H9 (cell line): ENCODE data around the gene OOSP3. TPM values are rescaled to one million over a fixed set of nuclear protein-coding genes. Genes with fewer than 3 reads are reported as not detected.

Experiments
- DNase-seq: peaks from one replicate; pipeline ENCODE4 v3.0.0-alpha.2; 2017
- H2AFZ ChIP-seq: one replicate; pipeline ENCODE4 v1.6.1; 2013; ENCODE audit warnings: mild to moderate bottlenecking, low read length, control low read depth, moderate library complexity
- H2AK5ac ChIP-seq: 2 replicates; pipeline ENCODE4 v1.6.1; 2013; ENCODE audit warnings: low read length, control low read depth, mixed read lengths; ENCODE audit not compliant: insufficient read length
- H2BK120ac ChIP-seq: one replicate; pipeline ENCODE4 v1.6.1; 2013; ENCODE audit warnings: low read depth, mild to moderate bottlenecking, low read length, control low read depth, inconsistent platforms; ENCODE audit not compliant: poor library complexity, severe bottlenecking
- H2BK12ac ChIP-seq: 2 replicates; pipeline ENCODE4 v1.6.1; 2013; ENCODE audit warnings: low read length, control low read depth, mixed read lengths, low read depth; ENCODE audit not compliant: insufficient read length
- H2BK15ac ChIP-seq: 2 replicates; pipeline ENCODE4 v1.6.1; 2013; ENCODE audit warnings: low read depth, low read length, control low read depth
- H2BK20ac ChIP-seq: one replicate; pipeline ENCODE4 v1.6.1; 2013; ENCODE audit warnings: low read depth, mild to moderate bottlenecking, low read length, control low read depth, inconsistent platforms; ENCODE audit not compliant: poor library complexity, severe bottlenecking
- H2BK5ac ChIP-seq: 2 replicates; pipeline ENCODE4 v1.6.1; 2013; ENCODE audit warnings: low read length, control low read depth, mixed read lengths; ENCODE audit not compliant: insufficient read length
- H3K14ac ChIP-seq: 2 replicates; pipeline ENCODE4 v1.6.1; 2013; ENCODE audit warnings: low read length, control low read depth; ENCODE audit not compliant: insufficient read depth
- H3K18ac ChIP-seq: 2 replicates; pipeline ENCODE4 v1.6.1; 2013; ENCODE audit warnings: low read depth, mild to moderate bottlenecking, mixed read lengths, low read length, control low read depth; ENCODE audit not compliant: insufficient read length
- H3K23ac ChIP-seq: 2 replicates; pipeline ENCODE4 v1.6.1; 2013; ENCODE audit warnings: low read length, control low read depth, mixed read lengths, low read depth; ENCODE audit not compliant: insufficient read length
- H3K23me2 ChIP-seq: 2 replicates; pipeline ENCODE4 v1.6.1; 2013; ENCODE audit warnings: low read depth, mild to moderate bottlenecking, mixed read lengths, low read length, control low read depth; ENCODE audit not compliant: insufficient read length, poor library complexity, severe bottlenecking
- H3K27ac ChIP-seq: 2 replicates; pipeline ENCODE4 v1.5.1; 2013; ENCODE audit warnings: low read length, control low read depth, mixed read lengths, low read depth; ENCODE audit not compliant: insufficient read length
- H3K27me3 ChIP-seq: 2 replicates; pipeline ENCODE4 v1.6.1; 2013; ENCODE audit warnings: low read length, control low read depth, inconsistent platforms; ENCODE audit not compliant: insufficient read depth
- H3K4ac ChIP-seq: 2 replicates; pipeline ENCODE4 v1.6.1; 2013; ENCODE audit warnings: low read depth, mild to moderate bottlenecking, control low read depth, inconsistent platforms, low read length, moderate library complexity
- H3K4me1 ChIP-seq: 2 replicates; pipeline ENCODE4 v1.6.1; 2013; ENCODE audit warnings: low read length, control low read depth, inconsistent platforms; ENCODE audit not compliant: insufficient read depth
- H3K4me2 ChIP-seq: 2 replicates; pipeline ENCODE4 v1.6.1; 2013; ENCODE audit warnings: low read length, control low read depth, mixed read lengths; ENCODE audit not compliant: insufficient read length, insufficient read depth
- H3K56ac ChIP-seq: 2 replicates; pipeline ENCODE4 v1.6.1; 2013; ENCODE audit warnings: low read depth, mild to moderate bottlenecking, mixed read lengths, low read length, control low read depth; ENCODE audit not compliant: insufficient read length
- H3K79me1 ChIP-seq: 2 replicates; pipeline ENCODE4 v1.6.1; 2013; ENCODE audit warnings: low read depth, mild to moderate bottlenecking, moderate library complexity, low read length, control low read depth, inconsistent platforms; ENCODE audit not compliant: insufficient read depth, poor library complexity, severe bottlenecking
- H3K79me2 ChIP-seq: 2 replicates; pipeline ENCODE4 v1.6.1; 2013; ENCODE audit warnings: low read length, control low read depth, inconsistent platforms; ENCODE audit not compliant: insufficient read depth
- H3K9ac ChIP-seq: 2 replicates; pipeline ENCODE4 v1.6.1; 2013; ENCODE audit warnings: low read length, control low read depth, mixed read lengths; ENCODE audit not compliant: insufficient read length; ENCODE audit errors: extremely low read depth
- H3K9me3 ChIP-seq: one replicate; pipeline ENCODE4 v1.6.1; 2013; ENCODE audit warnings: low read depth, low read length, inconsistent platforms; ENCODE audit not compliant: control insufficient read depth
- H3T11ph ChIP-seq: one replicate; pipeline ENCODE4 v1.6.1; 2013; ENCODE audit warnings: mild to moderate bottlenecking, low read length, control low read depth, inconsistent platforms
- H4K20me1 ChIP-seq: one replicate; pipeline ENCODE4 v1.6.1; 2013; ENCODE audit not compliant: control insufficient read depth, insufficient read length, insufficient read depth
- H4K5ac ChIP-seq: 2 replicates; pipeline ENCODE4 v1.6.1; 2013; ENCODE audit warnings: low read depth, mild to moderate bottlenecking, mixed read lengths, low read length, control low read depth; ENCODE audit not compliant: insufficient read length
- H4K8ac ChIP-seq: replicated peaks from 2 replicates; pipeline ENCODE4 v1.6.1; 2013; ENCODE audit warnings: low read length, control low read depth, mixed read lengths, low read depth; ENCODE audit not compliant: insufficient read length
- H4K91ac ChIP-seq: 2 replicates; pipeline ENCODE4 v1.6.1; 2013; ENCODE audit warnings: low read depth, mild to moderate bottlenecking, moderate library complexity, mixed read lengths, low read length, control low read depth; ENCODE audit not compliant: insufficient read length
- H3K27ac Mint-ChIP-seq, 3 experiments: 2 replicates in 2 of 3; 3 replicates in 1 of 3; pipeline ENCODE4 v1.8.0; 2020 to 2021; ENCODE audit warnings: mixed read lengths in 3 of 3, mild to moderate bottlenecking in 1 of 3, moderate library complexity in 1 of 3
- H3K27me3 Mint-ChIP-seq: 2 replicates; pipeline ENCODE4 v1.8.0; 2021; ENCODE audit warnings: low read depth, mild to moderate bottlenecking, moderate library complexity, mixed read lengths
- H3K36me3 Mint-ChIP-seq, 3 experiments: 2 replicates in 2 of 3; 3 replicates in 1 of 3; pipeline ENCODE4 v1.8.0; 2020 to 2021; ENCODE audit warnings: low read depth in 3 of 3, mixed read lengths in 3 of 3; ENCODE audit not compliant: insufficient read depth in 1 of 3
- H3K4me1 Mint-ChIP-seq, 2 experiments: 2 replicates each; pipeline ENCODE4 v1.8.0; 2020; ENCODE audit warnings: mixed read lengths in 2 of 2
- H3K4me3 Mint-ChIP-seq, 2 experiments: 2 replicates in 1 of 2; 3 replicates in 1 of 2; pipeline ENCODE4 v1.8.0; 2020 to 2021; ENCODE audit warnings: mild to moderate bottlenecking in 2 of 2, mixed read lengths in 2 of 2, moderate library complexity in 1 of 2
- H3K9me3 Mint-ChIP-seq, 2 experiments: 2 replicates in 1 of 2; 3 replicates in 1 of 2; pipeline ENCODE4 v1.8.0; 2020; ENCODE audit warnings: mild to moderate bottlenecking in 2 of 2, mixed read lengths in 2 of 2, moderate library complexity in 1 of 2
- WGBS: extraction: QIAGEN DNeasy Blood & Tissue Kit; methylation state at CpG from one replicate; pipeline ENCODE4 v1.1.7; 2013; ENCODE audit warnings: missing lambda C conversion rate, low lambda C conversion rate, mixed read lengths; ENCODE audit not compliant: insufficient read length; ENCODE audit errors: extremely low coverage; 5-methylcytosine and 5-hydroxymethylcytosine counted together
- total RNA-seq: library from RNA; stranded (reverse); gene quantifications from 2 replicates; pipeline ENCODE4 v1.2.1, GENCODE V29; 2021
- TF ChIP-seq, protein P1 (sequence below): fragments of 200-600 bp; sonication (generic); conservative IDR thresholded peaks from 3 replicates; pipeline ENCODE4 v1.8.0; 2021; ENCODE audit warnings: antibody characterized with exemption, mild to moderate bottlenecking

Gene OOSP3
- total RNA-seq, 1 experiment from 2014 or later = not detected

DNA sequence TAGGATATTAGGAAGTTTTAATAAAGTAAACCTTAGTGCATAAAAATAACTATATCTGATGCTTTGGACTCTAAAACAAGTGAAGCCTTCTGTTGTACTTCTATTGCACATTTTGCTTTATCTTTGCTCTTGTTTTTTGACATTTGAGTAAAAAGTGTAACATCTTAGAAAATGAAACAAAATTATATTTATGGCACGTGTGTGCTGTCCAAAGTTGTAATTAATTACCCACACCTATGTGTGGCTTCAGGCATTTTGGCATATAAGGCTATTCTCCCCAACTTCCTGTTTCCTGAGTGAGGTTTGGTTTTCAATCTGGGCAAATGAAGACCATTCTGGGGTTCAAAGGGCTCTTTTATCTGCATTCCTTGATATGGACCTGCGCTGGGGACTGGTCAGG lies 59.5 kb downstream of the OOSP3 start, which contains the start of gene OOSP1:
Gene OOSP1, plus strand, starts transcription at position 301 of the 400 bp plus-strand sequence. Its CDS starts 23 bp downstream, at position 324.
- H3K4me1 ChIP-seq = no peaks in the 10 kb centered on the region
- H3K18ac ChIP-seq = no peak within 1 kb of the TSS
- Mint-ChIP-seq H3K4me3 (no peak within 1 kb of the TSS), H3K9me3 (no peaks in the 10 kb centered on the region; a peak in 1 of 5 replicates), H3K36me3 (no peaks in the 10 kb centered on the region; a peak in 1 of 7 replicates), H3K27ac (peak within 1 kb of the TSS in 1 of 3 experiments; percentile 60; a peak in 1 of 7 replicates), H3K27me3 (no peaks in the 10 kb centered on the region; the same call in 1 of the 2 replicates), H3K4me1 (0 out of 4 replicates have a peak, but pooled peaks cover 0 to 2% of the 10 kb centered on the region in 2 experiments)
- WGBS = no CpG with 5 or more reads among the region's 2 CpGs
- H4K20me1 ChIP-seq = no peaks in the 10 kb centered on the region
- no peak for DNase-seq
- no peak within 1 kb of the TSS for H3K14ac ChIP-seq
- H3K23me2 ChIP-seq = no peaks in the 10 kb centered on the region
- no peak within 1 kb of the TSS for H3K9ac ChIP-seq
- H3K9me3 ChIP-seq = no peaks in the 10 kb centered on the region
- H2BK120ac ChIP-seq = no peak within 1 kb of the TSS
- H2AK5ac ChIP-seq = no peak within 1 kb of the TSS
- H3K79me1 ChIP-seq = no peaks in the 10 kb centered on the region
- TF ChIP-seq, protein P1, sequence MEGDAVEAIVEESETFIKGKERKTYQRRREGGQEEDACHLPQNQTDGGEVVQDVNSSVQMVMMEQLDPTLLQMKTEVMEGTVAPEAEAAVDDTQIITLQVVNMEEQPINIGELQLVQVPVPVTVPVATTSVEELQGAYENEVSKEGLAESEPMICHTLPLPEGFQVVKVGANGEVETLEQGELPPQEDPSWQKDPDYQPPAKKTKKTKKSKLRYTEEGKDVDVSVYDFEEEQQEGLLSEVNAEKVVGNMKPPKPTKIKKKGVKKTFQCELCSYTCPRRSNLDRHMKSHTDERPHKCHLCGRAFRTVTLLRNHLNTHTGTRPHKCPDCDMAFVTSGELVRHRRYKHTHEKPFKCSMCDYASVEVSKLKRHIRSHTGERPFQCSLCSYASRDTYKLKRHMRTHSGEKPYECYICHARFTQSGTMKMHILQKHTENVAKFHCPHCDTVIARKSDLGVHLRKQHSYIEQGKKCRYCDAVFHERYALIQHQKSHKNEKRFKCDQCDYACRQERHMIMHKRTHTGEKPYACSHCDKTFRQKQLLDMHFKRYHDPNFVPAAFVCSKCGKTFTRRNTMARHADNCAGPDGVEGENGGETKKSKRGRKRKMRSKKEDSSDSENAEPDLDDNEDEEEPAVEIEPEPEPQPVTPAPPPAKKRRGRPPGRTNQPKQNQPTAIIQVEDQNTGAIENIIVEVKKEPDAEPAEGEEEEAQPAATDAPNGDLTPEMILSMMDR = no peak
- no peak within 1 kb of the TSS for H2AFZ ChIP-seq
- no peak within 1 kb of the TSS for H2BK20ac ChIP-seq
- H3K23ac ChIP-seq = no peak within 1 kb of the TSS
- H2BK15ac ChIP-seq = no peak within 1 kb of the TSS
- no peak within 1 kb of the TSS for H2BK5ac ChIP-seq
- no peak within 1 kb of the TSS for H4K5ac ChIP-seq
- no peak within 1 kb of the TSS for H3K27ac ChIP-seq
- no peak within 1 kb of the TSS for H3K4ac ChIP-seq
- H3K79me2 ChIP-seq = no peaks in the 10 kb centered on the region
- no peak within 1 kb of the TSS for H3K4me2 ChIP-seq
- H3K56ac ChIP-seq = no peak within 1 kb of the TSS
- no peaks in the 10 kb centered on the region for H3K27me3 ChIP-seq
- H4K91ac ChIP-seq = no peak within 1 kb of the TSS
- no peak within 1 kb of the TSS for H3T11ph ChIP-seq
- no peak within 1 kb of the TSS for H4K8ac ChIP-seq
- no peak within 1 kb of the TSS for H2BK12ac ChIP-seq
